Esophagus squamous epithelium (tissue), 5 donors: ENCODE measurements around the gene MICB. TPM values are rescaled to one million over a fixed set of nuclear protein-coding genes. Genes with fewer than 3 reads are reported as not detected.
"Not testable (repeated sequence)": the region's sequence is repeated elsewhere in the genome, so short reads cannot be mapped to it uniquely, and the experiment has no call there.

ENCODE experiments used
- DNase-seq: peaks from one replicate; lab custom pipeline; 2025; lab: John Stamatoyannopoulos, UW
- H3K27ac ChIP-seq, 4 donors: fragments of 200-600 bp; sonication (generic); one replicate each; pipeline ENCODE4 v1.5.1; 2016 to 2019; ENCODE audit warnings: mild to moderate bottlenecking in 1 of 4
- H3K27me3 ChIP-seq, 4 donors: fragments of 200-600 bp; sonication (generic); 1 replicate in 3 of 4; 2 replicates in 1 of 4; pipeline versions ENCODE4 v1.5.1 to v1.6.0; 2017 to 2021; ENCODE audit warnings: antibody characterized with exemption in 1 of 4
- H3K36me3 ChIP-seq, 3 donors: fragments of 200-600 bp; sonication (generic); one replicate each; pipeline ENCODE4 v1.5.1; 2016 to 2019
- H3K4me1 ChIP-seq, 3 donors: fragments of 200-600 bp; sonication (generic); one replicate each; pipeline ENCODE4 v1.5.1; 2017 to 2019
- H3K4me3 ChIP-seq, 4 donors: fragments of 200-600 bp; sonication (generic); 1 replicate in 3 of 4; 2 replicates in 1 of 4; pipeline ENCODE4 v1.5.1; 2016 to 2019; ENCODE audit warnings: mild to moderate bottlenecking in 2 of 4, moderate library complexity in 1 of 4
- H3K9me3 ChIP-seq, 3 donors: fragments of 200-600 bp; sonication (generic); one replicate each; pipeline ENCODE4 v1.5.1; 2016 to 2019
- CTCF ChIP-seq, 6 experiments: fragments of 450-650 bp in 4 of 6; fragments of 200-600 bp in 2 of 6; sonication (generic) in 2 of 6; IDR thresholded peaks; one replicate each; pipeline ENCODE4 v1.5.1; 2016 to 2019; ENCODE audit warnings: antibody characterized with exemption in 6 of 6, mild to moderate bottlenecking in 4 of 6, moderate library complexity in 4 of 6
- POLR2A ChIP-seq, 4 donors: fragments of 450-650 bp; IDR thresholded peaks; one replicate each; pipeline ENCODE4 v1.6.1; 2017; ENCODE audit warnings: antibody characterized with exemption in 4 of 4, mild to moderate bottlenecking in 4 of 4, moderate library complexity in 3 of 4
- WGBS, 2 donors: methylation state at CpG; one replicate each; pipeline ENCODE4 v1.1.5; 2018; 5-methylcytosine and 5-hydroxymethylcytosine counted together
- intact Hi-C: fragments of 100-400 bp; cut with DNase I; formaldehyde crosslinking; loops from one replicate; pipeline ENCODE4 v1.15.0; 2022
- total RNA-seq, 4 donors: library from RNA; depleted of rRNA; stranded (reverse); fragments of >200 nt; gene quantifications; one replicate each; pipeline ENCODE4 v1.1.0, GENCODE V29; 2016
- donor health status: DM: yes; HTN: yes; CAD: no.

Gene MICB
- total RNA-seq, 4 donors from 2014 or later: 0.23 to 2.6 (median 2.1) TPM

GRCh38 chr6:31479151-31479932 lies 18.6 kb upstream of the MICB start:
- H3K27me3 ChIP-seq: no peaks in the 10 kb centered on the region
- intact Hi-C loops: no loop called here
- no peaks in the 10 kb centered on the region for H3K36me3 ChIP-seq
- no peak overlapping the region for H3K27ac ChIP-seq
- no peaks in the 10 kb centered on the region for H3K9me3 ChIP-seq
- 78 to 79% methylated on average over 5 of the region's 5 CpGs for WGBS, 2 donors
- no peak for TF ChIP-seq POLR2A (IDR thresholded peaks at IDR 0.05)
- no peak for DNase-seq
- H3K4me1 ChIP-seq: peaks cover 0 to 7% (median under 1%) of the 10 kb centered on the region in 3 donors
- H3K4me3 ChIP-seq: no peak overlapping the region

GRCh38 chr6:31479933-31480535 lies 17.9 kb upstream of the MICB start:
- no peak overlapping the region for H3K27ac ChIP-seq
- TF ChIP-seq CTCF (IDR thresholded peaks at IDR 0.05) (no peak), POLR2A (IDR thresholded peaks at IDR 0.05) (no peak)
- no peaks in the 10 kb centered on the region for H3K27me3 ChIP-seq
- DNase-seq: no peak
- no peaks in the 10 kb centered on the region for H3K36me3 ChIP-seq
- H3K9me3 ChIP-seq: no peaks in the 10 kb centered on the region
- intact Hi-C loops: no loop called here
- H3K4me1 ChIP-seq: peaks cover 0 to under 1% (median 0%) of the 10 kb centered on the region in 3 donors
- H3K4me3 ChIP-seq: no peak overlapping the region
- WGBS, 2 donors: 27 to 36% methylated on average over 2 to 3 of the region's 3 CpGs

DNA sequence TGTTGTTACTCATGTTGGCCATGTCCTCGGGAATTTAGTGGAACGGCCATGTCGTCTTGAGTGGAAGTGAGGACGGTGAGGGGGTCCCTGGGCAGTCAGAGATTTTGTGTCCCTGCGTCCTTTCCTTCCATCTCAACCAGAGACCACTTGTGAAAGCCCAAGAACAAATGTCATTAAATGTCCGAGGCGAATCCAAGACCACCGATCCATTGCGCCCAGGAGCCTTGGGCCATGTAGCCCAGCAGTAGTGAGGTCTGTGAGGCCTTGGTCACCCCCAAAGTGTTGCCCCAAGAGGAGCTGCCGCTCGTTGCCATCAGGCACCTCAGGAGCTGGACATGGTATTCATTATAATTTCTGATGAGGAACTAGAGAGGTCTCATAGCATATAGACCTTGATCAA lies 17.4 kb upstream of the MICB start:
- WGBS, 2 donors: 78 to 92% methylated on average over 4 to 10 of the region's 11 CpGs
- Histone ChIP-seq H3K27ac (no peak overlapping the region), H3K4me1 (no peaks in the 10 kb centered on the region), H3K27me3 (no peaks in the 10 kb centered on the region), H3K9me3 (no peaks in the 10 kb centered on the region), H3K36me3 (no peaks in the 10 kb centered on the region), H3K4me3 (no peak overlapping the region)
- intact Hi-C loops: no loop called here
- DNase-seq: no peak
- TF ChIP-seq POLR2A (IDR thresholded peaks at IDR 0.05) (no peak), CTCF (IDR thresholded peaks at IDR 0.05) (no peak)

- Histone ChIP-seq H3K27me3 (no peaks in the 10 kb centered on the region), H3K27ac (no peak overlapping the region), H3K9me3 (no peaks in the 10 kb centered on the region), H3K4me3 (no peak overlapping the region), H3K36me3 (no peaks in the 10 kb centered on the region), H3K4me1 (no peaks in the 10 kb centered on the region)
- WGBS, 2 donors: 45 to 61% methylated on average over 2 of the region's 2 CpGs
- intact Hi-C loops: no loop called here
- no peak for DNase-seq
- TF ChIP-seq CTCF (IDR thresholded peaks at IDR 0.05): no peak
- TF ChIP-seq POLR2A (IDR thresholded peaks at IDR 0.05): no peak
Observed at GRCh38 chr6:31483392-31483791, 14.6 kb upstream of the MICB start.

DNA sequence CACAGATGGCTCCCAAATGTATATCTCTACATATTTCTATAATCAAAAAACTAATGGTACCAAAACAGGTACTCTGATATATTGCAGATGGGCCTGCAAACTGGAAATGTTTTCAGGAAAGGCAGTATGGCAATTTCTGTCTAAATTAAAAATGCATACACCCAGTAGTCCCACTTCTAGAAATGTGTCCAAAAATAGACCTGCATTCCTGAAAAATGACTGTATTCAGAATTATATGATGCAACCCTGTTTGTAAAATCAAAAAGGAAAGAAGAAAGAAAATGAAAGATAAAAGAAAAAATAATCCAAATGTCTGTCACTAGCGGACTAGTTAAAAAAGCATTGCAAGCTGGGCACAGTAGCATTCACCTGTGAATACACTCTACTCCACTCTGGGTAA lies 12.9 kb upstream of the MICB start:
- Histone ChIP-seq H3K4me1 (no peaks in the 10 kb centered on the region), H3K27me3 (no peaks in the 10 kb centered on the region), H3K4me3 (no peak overlapping the region), H3K36me3 (no peaks in the 10 kb centered on the region), H3K9me3 (no peaks in the 10 kb centered on the region), H3K27ac (no peak overlapping the region)
- DNase-seq: no peak
- WGBS, 2 donors: 35 to 65% methylated on average over 1 of the region's 1 CpG
- intact Hi-C loops: no loop called here
- TF ChIP-seq POLR2A (IDR thresholded peaks at IDR 0.05) (no peak), CTCF (IDR thresholded peaks at IDR 0.05) (no peak)

GRCh38 chr6:31486065-31486837 lies 11.7 kb upstream of the MICB start:
- H3K27ac ChIP-seq, H3K4me1 ChIP-seq, H3K36me3 ChIP-seq, H3K27me3 ChIP-seq, DNase-seq, H3K9me3 ChIP-seq, intact Hi-C loops, H3K4me3 ChIP-seq: not testable (repeated sequence)
- WGBS, 2 donors: no CpG with 5 or more reads among the region's 9 CpGs

GRCh38 chr6:31487674-31488073 lies 10.3 kb upstream of the MICB start:
- WGBS, 2 donors: 45 to 48% methylated on average over 3 to 6 of the region's 6 CpGs
- DNase-seq, H3K4me1 ChIP-seq, intact Hi-C loops, H3K4me3 ChIP-seq, H3K9me3 ChIP-seq, H3K27ac ChIP-seq, H3K36me3 ChIP-seq, H3K27me3 ChIP-seq: not testable (repeated sequence)
